ENCODE results near the gene GALNT14. TPM values are rescaled to one million over a fixed set of nuclear protein-coding genes. Genes with fewer than 3 reads are reported as not detected.

GALNT14 gene
- total and polyA plus RNA-seq, 9 of the 15 experiments (the other 6 are each of a cell fraction or from before 2014, with no cell fraction given): 0.11 TPM; not detected in 8

DNA sequence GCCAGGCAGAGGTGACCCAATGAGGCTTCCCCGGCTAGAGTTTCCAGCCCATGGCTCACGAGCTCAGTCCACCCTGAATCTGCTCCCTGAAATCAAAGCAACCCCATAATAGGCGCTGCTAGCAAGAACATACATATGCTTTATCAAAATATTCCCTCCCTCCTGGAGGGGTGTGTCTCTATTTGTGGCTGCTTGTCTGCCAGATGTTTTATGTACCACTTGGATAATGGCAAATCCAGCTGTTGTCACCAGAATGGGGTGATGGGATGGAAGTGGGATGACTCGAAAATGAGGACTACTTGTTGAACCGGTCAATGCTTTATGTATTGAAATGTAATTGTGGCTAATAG, 152.0 kb downstream of the GALNT14 start:
- Histone ChIP-seq H3K9me3 (replicated peaks; ENCODE audit: control insufficient read depth, insufficient read depth, low read depth, low read length) (no peaks in the 10 kb centered on the region), H3K79me2 (ENCODE audit: control insufficient read depth, insufficient read depth, low read length) (no peaks in the 10 kb centered on the region), H3K27ac (ENCODE audit: extremely low read depth, low read depth, low read length) (no peak overlapping the region), H3K27me3 (ENCODE audit: control insufficient read depth in 2 of 2, insufficient read depth in 2 of 2, low read length in 2 of 2) (peaks cover 0 to 12% of the 10 kb centered on the region in 2 experiments; a peak in 3 of 5 replicates), H3K4me1 (replicated peaks in 1 of 2; ENCODE audit: control insufficient read depth in 2 of 2, insufficient read depth in 2 of 2, low read length in 2 of 2) (no peaks in the 10 kb centered on the region), H3K36me3 (ENCODE audit: control insufficient read depth, insufficient read depth, low read length) (no peaks in the 10 kb centered on the region), H3K4me2 (ENCODE audit: insufficient read depth, low read length) (no peak overlapping the region), H3K4me3 (no peak overlapping the region), H2AFZ (ENCODE audit: low read depth, low read length) (no peak overlapping the region), H3K9me1 (ENCODE audit: control insufficient read depth, insufficient read depth, low read length) (no peaks in the 10 kb centered on the region), H4K20me1 (replicated peaks; ENCODE audit: control insufficient read depth, insufficient read depth, low read length) (no peaks in the 10 kb centered on the region; the same call in 1 of the 2 replicates), H3K9ac (ENCODE audit: insufficient read depth in 1 of 2, low read depth in 2 of 2, low read length in 2 of 2) (no peak overlapping the region)
- TF ChIP-seq, protein P1, sequence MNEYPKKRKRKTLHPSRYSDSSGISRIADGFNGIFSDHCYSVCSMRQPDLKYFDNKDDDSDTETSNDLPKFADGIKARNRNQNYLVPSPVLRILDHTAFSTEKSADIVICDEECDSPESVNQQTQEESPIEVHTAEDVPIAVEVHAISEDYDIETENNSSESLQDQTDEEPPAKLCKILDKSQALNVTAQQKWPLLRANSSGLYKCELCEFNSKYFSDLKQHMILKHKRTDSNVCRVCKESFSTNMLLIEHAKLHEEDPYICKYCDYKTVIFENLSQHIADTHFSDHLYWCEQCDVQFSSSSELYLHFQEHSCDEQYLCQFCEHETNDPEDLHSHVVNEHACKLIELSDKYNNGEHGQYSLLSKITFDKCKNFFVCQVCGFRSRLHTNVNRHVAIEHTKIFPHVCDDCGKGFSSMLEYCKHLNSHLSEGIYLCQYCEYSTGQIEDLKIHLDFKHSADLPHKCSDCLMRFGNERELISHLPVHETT (CRISPR knock-in tag; conservative IDR thresholded peaks at IDR 0.05 in 1 of 2, IDR thresholded peaks at IDR 0.05 in 1 of 2): no peak
- TF ChIP-seq ZNF263 (CRISPR knock-in tag; IDR thresholded peaks at IDR 0.05; ENCODE audit: borderline replicate concordance): no peak
- no peak for TF ChIP-seq CHD2 (IDR thresholded peaks at IDR 0.05; ENCODE audit: low read depth, low read length)
- TF ChIP-seq HDAC3 (IDR thresholded peaks at IDR 0.05; ENCODE audit: borderline replicate concordance, partially characterized antibody): no peak
- no peak for TF ChIP-seq ZNF431 (CRISPR knock-in tag; IDR thresholded peaks at IDR 0.05)
- no peak for TF ChIP-seq E2F6 (IDR thresholded peaks at IDR 0.05; ENCODE audit: borderline replicate concordance in 1 of 2, extremely low read depth in 1 of 2, insufficient read depth in 1 of 2, insufficient read length in 1 of 2, low read depth in 1 of 2, low read length in 1 of 2, poor library complexity in 1 of 2, severe bottlenecking in 1 of 2)
- TF ChIP-seq ZNF785 (CRISPR knock-in tag; IDR thresholded peaks at IDR 0.05): no peak
- TF ChIP-seq SP1 (CRISPR knock-in tag; IDR thresholded peaks at IDR 0.05): no peak
- TF ChIP-seq ZNF644 (tag; IDR thresholded peaks at IDR 0.05; ENCODE audit: low read depth): no peak
- no peak for TF ChIP-seq ZNF696 (CRISPR knock-in tag; conservative IDR thresholded peaks at IDR 0.05)
- TF ChIP-seq EP300 (IDR thresholded peaks at IDR 0.05; ENCODE audit: low read length): no peak
- TF ChIP-seq TEAD2 (tag; IDR thresholded peaks at IDR 0.05): no peak
- TF ChIP-seq GABPB1 (CRISPR knock-in tag; IDR thresholded peaks at IDR 0.05): no peak
- TF ChIP-seq PHB (CRISPR knock-in tag; IDR thresholded peaks at IDR 0.05): no peak
- TF ChIP-seq GABPB2 (CRISPR knock-in tag; conservative IDR thresholded peaks at IDR 0.05): no peak
- ChIA-PET CTCF (ENCODE audit: low intra/inter-chr PET ratio) (no interaction called here), POLR2A (no interaction called here)
- in situ Hi-C loops (cut with MboI) (no loop called here), intact Hi-C loops (cut with micrococcal nuclease) (no loop called here)
- ATAC-seq (no peak), DNase-seq (ENCODE audit: extremely low read depth in 1 of 4, low spot score in 3 of 4) (no peak), FAIRE-seq (no peak)
- no TSS peak for BruUV-seq (replicated peaks)
- WGBS (ENCODE audit: insufficient coverage, low coverage, missing lambda C conversion rate): 0% methylated on average over 5 of the region's 5 CpGs
